Measurements from ENCODE around the gene TBC1D14. TPM values are rescaled to one million over a fixed set of nuclear protein-coding genes. Genes with fewer than 3 reads are reported as not detected.

Gene TBC1D14
- total RNA-seq, 2 experiments from 2014 or later: 38.4 to 39.3 TPM

Other genes starting within 250 kb of the TBC1D14 start
- gene S100P, start 215.9 kb upstream of the TBC1D14 start, total RNA-seq: 1 to 10 TPM in 1 of 2 experiments, under 1 TPM in 1; 0.37 to 2.5 TPM
- 10 to 100 TPM; 41.4 to 42.5 TPM for gene MRFAP1L1, start 200.0 kb upstream of the TBC1D14 start, total RNA-seq
- gene BLOC1S4, start 193.7 kb upstream of the TBC1D14 start, total RNA-seq: 10 to 100 TPM; 19.4 to 21.0 TPM
- 10 to 100 TPM; 13.8 to 14.7 TPM for gene KIAA0232, start 127.1 kb upstream of the TBC1D14 start, total RNA-seq
- gene TADA2B, start 133.5 kb downstream of the TBC1D14 start, total RNA-seq: 10 to 100 TPM; 10.3 to 11.2 TPM
- 100 to 1,000 TPM in 1 of 2 experiments, 10 to 100 TPM in 1; 96.6 to 109 TPM for gene GRPEL1, start 158.2 kb downstream of the TBC1D14 start, total RNA-seq